Osteocyte (in vitro differentiated cells): Measurements from ENCODE around the gene G2E3. TPM values are rescaled to one million over a fixed set of nuclear protein-coding genes. Genes with fewer than 3 reads are reported as not detected.

Source experiments
- DNase-seq: peaks from one replicate; pipeline ENCODE4 v3.0.0; 2021; ENCODE audit warnings: mixed read lengths; ENCODE audit not compliant: unreplicated experiment; ENCODE audit errors: extremely low spot score
- H3K27ac Mint-ChIP-seq: one replicate; pipeline ENCODE4 v1.8.0; 2021; ENCODE audit warnings: mild to moderate bottlenecking, mixed read lengths; ENCODE audit not compliant: unreplicated experiment
- H3K27me3 Mint-ChIP-seq: one replicate; pipeline ENCODE4 v1.8.0; 2021; ENCODE audit warnings: mixed read lengths; ENCODE audit not compliant: unreplicated experiment
- H3K36me3 Mint-ChIP-seq: one replicate; pipeline ENCODE4 v1.8.0; 2021; ENCODE audit warnings: mixed read lengths; ENCODE audit not compliant: unreplicated experiment
- H3K4me1 Mint-ChIP-seq: one replicate; pipeline ENCODE4 v1.8.0; 2021; ENCODE audit warnings: mixed read lengths; ENCODE audit not compliant: unreplicated experiment
- H3K4me3 Mint-ChIP-seq: one replicate; pipeline ENCODE4 v1.8.0; 2021; ENCODE audit warnings: mild to moderate bottlenecking, moderate library complexity, mixed read lengths; ENCODE audit not compliant: unreplicated experiment
- H3K9me3 Mint-ChIP-seq: one replicate; pipeline ENCODE4 v1.8.0; 2021; ENCODE audit warnings: mixed read lengths; ENCODE audit not compliant: unreplicated experiment
- total RNA-seq: library from RNA; stranded (reverse); gene quantifications from 2 replicates; pipeline ENCODE4 v1.2.1, GENCODE V29; 2021
- TF ChIP-seq, protein P1 (sequence below): fragments of 200-600 bp; sonication (generic); IDR thresholded peaks from 2 replicates; pipeline ENCODE4 v1.5.0; 2021; ENCODE audit warnings: antibody characterized with exemption, mild to moderate bottlenecking, moderate library complexity

Gene G2E3
- total RNA-seq, 1 donor from 2014 or later, result 24.7 TPM

DNA sequence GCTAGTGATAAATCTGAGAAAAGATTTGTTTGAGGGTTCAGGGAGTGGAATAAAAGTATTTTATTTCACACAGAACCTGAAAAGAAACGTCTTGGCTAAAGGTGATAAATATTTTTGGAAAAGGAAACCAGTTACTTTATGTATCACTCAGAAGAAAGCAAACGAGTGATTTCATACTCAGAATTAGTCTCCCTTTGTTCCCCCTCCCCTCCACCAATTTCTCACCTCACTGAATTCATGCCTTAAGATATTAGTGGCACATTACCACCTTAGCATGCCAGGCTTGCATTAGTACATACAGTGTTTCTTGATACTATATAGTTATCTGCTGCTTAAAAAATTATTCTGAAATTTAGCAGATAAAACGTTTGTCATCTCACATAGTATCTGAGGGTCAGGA is 28.2 kb downstream of the G2E3 start:
- TF ChIP-seq, protein P1, sequence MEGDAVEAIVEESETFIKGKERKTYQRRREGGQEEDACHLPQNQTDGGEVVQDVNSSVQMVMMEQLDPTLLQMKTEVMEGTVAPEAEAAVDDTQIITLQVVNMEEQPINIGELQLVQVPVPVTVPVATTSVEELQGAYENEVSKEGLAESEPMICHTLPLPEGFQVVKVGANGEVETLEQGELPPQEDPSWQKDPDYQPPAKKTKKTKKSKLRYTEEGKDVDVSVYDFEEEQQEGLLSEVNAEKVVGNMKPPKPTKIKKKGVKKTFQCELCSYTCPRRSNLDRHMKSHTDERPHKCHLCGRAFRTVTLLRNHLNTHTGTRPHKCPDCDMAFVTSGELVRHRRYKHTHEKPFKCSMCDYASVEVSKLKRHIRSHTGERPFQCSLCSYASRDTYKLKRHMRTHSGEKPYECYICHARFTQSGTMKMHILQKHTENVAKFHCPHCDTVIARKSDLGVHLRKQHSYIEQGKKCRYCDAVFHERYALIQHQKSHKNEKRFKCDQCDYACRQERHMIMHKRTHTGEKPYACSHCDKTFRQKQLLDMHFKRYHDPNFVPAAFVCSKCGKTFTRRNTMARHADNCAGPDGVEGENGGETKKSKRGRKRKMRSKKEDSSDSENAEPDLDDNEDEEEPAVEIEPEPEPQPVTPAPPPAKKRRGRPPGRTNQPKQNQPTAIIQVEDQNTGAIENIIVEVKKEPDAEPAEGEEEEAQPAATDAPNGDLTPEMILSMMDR, result no peak
- H3K27me3 Mint-ChIP-seq, result no peaks in the 10 kb centered on the region
- no peak overlapping the region for H3K4me3 Mint-ChIP-seq
- H3K27ac Mint-ChIP-seq, result no peak overlapping the region
- H3K9me3 Mint-ChIP-seq, result peaks cover 11% of the 10 kb centered on the region
- H3K36me3 Mint-ChIP-seq, result peaks cover 43% of the 10 kb centered on the region
- no peak for DNase-seq
- peaks cover 7% of the 10 kb centered on the region for H3K4me1 Mint-ChIP-seq

GRCh38 chr14:30588873-30589272 is 29.9 kb downstream of the G2E3 start:
- no peak for DNase-seq
- peaks cover 36% of the 10 kb centered on the region for H3K36me3 Mint-ChIP-seq
- H3K27me3 Mint-ChIP-seq, result no peaks in the 10 kb centered on the region
- no peak overlapping the region for H3K4me3 Mint-ChIP-seq
- H3K9me3 Mint-ChIP-seq, result peaks cover 10% of the 10 kb centered on the region
- no peak overlapping the region for H3K27ac Mint-ChIP-seq
- peaks cover 7% of the 10 kb centered on the region for H3K4me1 Mint-ChIP-seq
- TF ChIP-seq, protein P1, result no peak

DNA sequence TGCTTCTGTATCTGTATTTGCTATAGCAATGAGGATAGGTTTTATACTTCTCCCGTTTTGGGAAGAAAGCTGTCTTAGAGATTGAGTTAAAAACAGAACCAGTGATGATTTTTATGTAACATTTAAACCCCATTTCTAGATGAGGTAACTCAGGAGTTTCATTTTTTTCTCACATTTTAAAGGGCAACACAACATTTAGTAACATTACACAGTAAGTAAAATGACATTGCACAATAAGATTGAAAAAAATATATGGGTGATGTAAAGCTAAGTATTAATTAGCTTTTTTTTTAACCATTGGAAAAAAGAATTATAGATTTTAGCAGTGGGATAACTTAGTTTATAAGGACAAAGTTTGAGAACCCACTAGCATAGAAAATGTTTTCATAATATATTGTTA is 38.0 kb downstream of the G2E3 start:
- H3K4me1 Mint-ChIP-seq, result no peaks in the 10 kb centered on the region
- no peaks in the 10 kb centered on the region for H3K9me3 Mint-ChIP-seq
- H3K4me3 Mint-ChIP-seq, result no peak overlapping the region
- H3K27me3 Mint-ChIP-seq, result no peaks in the 10 kb centered on the region
- no peak for DNase-seq
- TF ChIP-seq, protein P1, result no peak
- H3K36me3 Mint-ChIP-seq, result peaks cover 22% of the 10 kb centered on the region
- no peak overlapping the region for H3K27ac Mint-ChIP-seq

- Mint-ChIP-seq H3K27ac (no peak overlapping the region), H3K4me3 (no peak overlapping the region), H3K4me1 (no peaks in the 10 kb centered on the region), H3K27me3 (no peaks in the 10 kb centered on the region), H3K9me3 (no peaks in the 10 kb centered on the region), H3K36me3 (peaks cover 24% of the 10 kb centered on the region)
- DNase-seq, result no peak
- TF ChIP-seq, protein P1, result no peak
These were observed 38.5 kb downstream of the G2E3 start for GRCh38 chr14:30597504-30597903.

DNA sequence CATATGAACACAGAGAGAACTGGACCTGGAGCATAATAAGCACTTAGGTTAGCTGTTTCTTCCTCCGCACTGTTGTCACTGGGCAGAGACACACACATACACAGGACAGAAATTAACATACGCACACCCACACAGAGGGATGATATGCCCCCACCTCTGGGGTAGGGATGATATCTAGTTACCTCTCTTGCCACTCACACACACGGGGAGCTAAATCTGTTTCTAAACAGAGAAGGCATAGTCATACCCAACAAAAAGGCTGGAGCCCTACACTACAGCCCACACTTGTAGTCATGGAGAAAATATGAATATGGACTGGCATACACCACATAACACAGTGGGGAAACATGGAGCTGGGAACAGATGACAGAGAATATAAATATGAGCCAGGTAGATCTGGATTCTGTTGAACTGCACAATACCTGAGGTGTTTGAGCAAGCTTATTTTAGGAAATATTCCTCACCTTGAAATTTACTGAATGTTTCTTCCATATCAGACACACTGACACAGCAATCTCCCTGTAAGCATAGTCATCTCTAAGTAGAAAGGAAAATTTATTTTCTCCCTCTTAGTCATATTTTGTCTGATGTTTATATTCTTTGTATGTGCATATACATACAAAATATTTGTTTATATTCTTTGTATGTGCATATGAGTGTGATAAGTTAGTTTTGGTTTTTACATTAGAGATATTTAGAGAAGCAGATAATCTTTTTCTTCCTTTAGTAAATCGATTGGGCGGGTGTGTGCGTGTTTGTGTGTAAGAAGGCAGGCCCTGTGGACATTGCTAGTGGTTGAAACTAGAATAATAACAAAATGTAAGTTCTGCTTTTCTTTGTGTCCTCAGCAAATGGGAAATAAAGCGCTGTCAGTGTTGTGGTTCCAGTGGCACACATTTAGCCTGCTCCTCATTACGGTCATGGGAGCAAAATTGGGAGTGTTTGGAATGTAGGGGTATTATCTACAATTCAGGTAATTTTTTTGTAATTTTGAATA is 42.3 kb downstream of the G2E3 start:
- no peak overlapping the region for H3K4me3 Mint-ChIP-seq
- H3K9me3 Mint-ChIP-seq, result no peaks in the 10 kb centered on the region
- H3K27me3 Mint-ChIP-seq, result no peaks in the 10 kb centered on the region
- H3K4me1 Mint-ChIP-seq, result no peaks in the 10 kb centered on the region
- TF ChIP-seq, protein P1, result no peak
- DNase-seq, result no peak
- H3K27ac Mint-ChIP-seq, result no peak overlapping the region
- peaks cover 34% of the 10 kb centered on the region for H3K36me3 Mint-ChIP-seq
